Prostate gland (tissue), 2 donors: ENCODE results near the gene HIVEP3.

Experiments
- CTCF ChIP-seq, 4 experiments: fragments of 200-600 bp in 2 of 4; fragments of 450-650 bp in 2 of 4; sonication (generic) in 2 of 4; IDR thresholded peaks; 1 replicate in 3 of 4; 2 replicates in 1 of 4; pipeline ENCODE4 v1.5.1; 2016 to 2019; ENCODE audit warnings: antibody characterized with exemption in 4 of 4, mild to moderate bottlenecking in 2 of 4, moderate library complexity in 2 of 4
- POLR2A ChIP-seq: fragments of 450-650 bp; IDR thresholded peaks from one replicate; pipeline ENCODE4 v1.6.1; 2016; ENCODE audit warnings: antibody characterized with exemption, mild to moderate bottlenecking
- POLR2AphosphoS5 ChIP-seq: sonication (generic); formaldehyde crosslinking; IDR thresholded peaks from one replicate; pipeline ENCODE4 v1.6.1; 2017; ENCODE audit warnings: antibody characterized with exemption

- TF ChIP-seq CTCF (IDR thresholded peaks at IDR 0.05), result no peak
- TF ChIP-seq POLR2AphosphoS5, result no peak
- TF ChIP-seq POLR2A, result no peak
Observed at GRCh38 chr1:41842993-41843755, 75.5 kb downstream of the HIVEP3 start.
